SK-N-SH treated with all-trans-retinoic acid at 6 μM for 48 hours (cell line): ENCODE data around the gene COL4A1.

Experiments
- ATAC-seq: fragments of 200-7000 bp; cut with Tn5 transposase; 3 replicates; pipeline ENCODE4 v1.9.1; 2020; ENCODE audit warnings: mild to moderate bottlenecking, moderate library complexity
- ARNTL ChIP-seq: fragments of 450-650 bp; formaldehyde crosslinking; IDR thresholded peaks from 2 replicates; pipeline ENCODE4 v1.5.0; 2020; ENCODE audit warnings: low read depth, mild to moderate bottlenecking, moderate library complexity, borderline replicate concordance
- BACH2 ChIP-seq: fragments of 250-450 bp; sonication (Bioruptor Pico); IDR thresholded peaks from 2 replicates; pipeline ENCODE4 v1.9.0; 2021; ENCODE audit warnings: mild to moderate bottlenecking, borderline replicate concordance
- CREB5 ChIP-seq: fragments of 250-450 bp; sonication (Bioruptor Pico); IDR thresholded peaks from 2 replicates; pipeline ENCODE4 v1.5.1; 2020; ENCODE audit warnings: low read depth, mild to moderate bottlenecking, moderate library complexity
- CSDC2 ChIP-seq: fragments of 250-450 bp; sonication (Bioruptor Pico); IDR thresholded peaks from 2 replicates; pipeline ENCODE4 v1.5.0; 2020; ENCODE audit warnings: mild to moderate bottlenecking, moderate library complexity
- GLIS3 ChIP-seq: fragments of 250-450 bp; sonication (Bioruptor Pico); IDR thresholded peaks from 2 replicates; pipeline ENCODE4 v1.5.0; 2020; ENCODE audit warnings: mild to moderate bottlenecking, moderate library complexity
- ISL1 ChIP-seq: fragments of 250-450 bp; sonication (Bioruptor Pico); IDR thresholded peaks from 2 replicates; pipeline ENCODE4 v2.1.2; 2022; ENCODE audit warnings: mild to moderate bottlenecking, moderate library complexity
- OSR1 ChIP-seq: fragments of 250-450 bp; sonication (Bioruptor Pico); IDR thresholded peaks from 2 replicates; pipeline ENCODE4 v1.8.0; 2022; ENCODE audit warnings: moderate library complexity, mild to moderate bottlenecking, inconsistent platforms
- PATZ1 ChIP-seq: fragments of 250-450 bp; sonication (Bioruptor Pico); IDR thresholded peaks from 2 replicates; pipeline ENCODE4 v1.8.0; 2020; ENCODE audit warnings: mild to moderate bottlenecking, moderate library complexity, borderline replicate concordance
- POU6F1 ChIP-seq: fragments of 250-450 bp; sonication (Bioruptor Pico); IDR thresholded peaks from 2 replicates; pipeline ENCODE4 v1.8.0; 2021; ENCODE audit warnings: low read depth, mild to moderate bottlenecking, moderate library complexity, borderline replicate concordance
- PPARA ChIP-seq: fragments of 250-450 bp; sonication (Bioruptor Pico); IDR thresholded peaks from 2 replicates; pipeline ENCODE4 v1.5.0; 2020; ENCODE audit warnings: mild to moderate bottlenecking, borderline replicate concordance
- SNAI2 ChIP-seq: fragments of 250-450 bp; sonication (Bioruptor Pico); IDR thresholded peaks from 2 replicates; pipeline ENCODE4 v1.5.0; 2020; ENCODE audit warnings: mild to moderate bottlenecking, moderate library complexity
- TCF4 ChIP-seq: fragments of 250-450 bp; sonication (Bioruptor Pico); IDR thresholded peaks from 2 replicates; pipeline ENCODE4 v1.8.0; 2021; ENCODE audit warnings: mild to moderate bottlenecking, moderate library complexity, borderline replicate concordance
- TOX ChIP-seq: fragments of 250-450 bp; sonication (Bioruptor Pico); IDR thresholded peaks from 2 replicates; pipeline ENCODE4 v1.8.0; 2021; ENCODE audit warnings: mild to moderate bottlenecking, moderate library complexity, borderline replicate concordance
- TSHZ2 ChIP-seq: fragments of 250-450 bp; sonication (Bioruptor Pico); IDR thresholded peaks from 2 replicates; pipeline ENCODE4 v1.5.0; 2020; ENCODE audit warnings: mild to moderate bottlenecking, moderate library complexity
- ZC3H10 ChIP-seq: fragments of 250-450 bp; sonication (Bioruptor Pico); IDR thresholded peaks from 2 replicates; pipeline ENCODE4 v1.5.1; 2021; ENCODE audit warnings: mild to moderate bottlenecking, moderate library complexity
- ZFP3 ChIP-seq: fragments of 250-450 bp; sonication (Bioruptor Pico); IDR thresholded peaks from 2 replicates; pipeline ENCODE4 v1.5.0; 2020; ENCODE audit warnings: mild to moderate bottlenecking, moderate library complexity
- ZFP30 ChIP-seq: fragments of 450-650 bp; formaldehyde crosslinking; IDR thresholded peaks from 2 replicates; pipeline ENCODE4 v1.5.0; 2022; ENCODE audit warnings: mild to moderate bottlenecking, moderate library complexity
- ZNF565 ChIP-seq: fragments of 450-650 bp; formaldehyde crosslinking; conservative IDR thresholded peaks from 2 replicates; pipeline ENCODE4 v1.5.0; 2020; ENCODE audit warnings: low read depth, mild to moderate bottlenecking, moderate library complexity
- ZNF70 ChIP-seq: fragments of 450-650 bp; formaldehyde crosslinking; IDR thresholded peaks from 2 replicates; pipeline ENCODE4 v1.5.0; 2020; ENCODE audit warnings: mild to moderate bottlenecking, moderate library complexity
- ZNF8 ChIP-seq: fragments of 450-650 bp; formaldehyde crosslinking; IDR thresholded peaks from 2 replicates; pipeline ENCODE4 v1.5.0; 2020; ENCODE audit warnings: mild to moderate bottlenecking, moderate library complexity

Gene COL4A1

GRCh38 chr13:110220471-110220870, 86.5 kb downstream of the COL4A1 start:
- ATAC-seq = no peak
- TF ChIP-seq CSDC2 (CRISPR knock-in tag) (no peak), TCF4 (no peak), OSR1 (no peak), ZFP3 (CRISPR knock-in tag) (no peak), TOX (CRISPR knock-in tag) (no peak), ZFP30 (CRISPR knock-in tag) (no peak), BACH2 (no peak), ZNF565 (no peak), GLIS3 (CRISPR knock-in tag) (no peak), PPARA (CRISPR knock-in tag) (no peak), ZNF70 (CRISPR knock-in tag) (no peak)

GRCh38 chr13:110218581-110219201, 88.3 kb downstream of the COL4A1 start:
- TF ChIP-seq CREB5 (CRISPR knock-in tag) = no peak
- no peak for TF ChIP-seq PATZ1 (CRISPR knock-in tag)
- TF ChIP-seq OSR1 = no peak
- no peak for TF ChIP-seq ARNTL (CRISPR knock-in tag)
- TF ChIP-seq CSDC2 (CRISPR knock-in tag) = no peak
- TF ChIP-seq ISL1 (CRISPR knock-in tag) = no peak
- no peak for TF ChIP-seq ZFP3 (CRISPR knock-in tag)
- TF ChIP-seq TOX (CRISPR knock-in tag) = no peak
- no peak for TF ChIP-seq TCF4
- no peak for TF ChIP-seq ZFP30 (CRISPR knock-in tag)
- TF ChIP-seq ZC3H10 (CRISPR knock-in tag) = no peak
- no peak for TF ChIP-seq GLIS3 (CRISPR knock-in tag)
- no peak for TF ChIP-seq ZNF8 (CRISPR knock-in tag)
- no peak for TF ChIP-seq POU6F1 (CRISPR knock-in tag)
- TF ChIP-seq SNAI2 (CRISPR knock-in tag) = no peak
- TF ChIP-seq TSHZ2 (CRISPR knock-in tag) = no peak
- no peak for TF ChIP-seq PPARA (CRISPR knock-in tag)
- ATAC-seq = no peak

- no peak for TF ChIP-seq ZFP3 (CRISPR knock-in tag)
- ATAC-seq = no peak
Measured at GRCh38 chr13:110217811-110218210, 89.1 kb downstream of the COL4A1 start.

- no peak for ATAC-seq
- TF ChIP-seq BACH2 (no peak), ARNTL (CRISPR knock-in tag) (no peak), ZFP3 (CRISPR knock-in tag) (no peak), CSDC2 (CRISPR knock-in tag) (no peak), OSR1 (no peak), PATZ1 (CRISPR knock-in tag) (no peak), ISL1 (CRISPR knock-in tag) (no peak), ZNF565 (no peak), POU6F1 (CRISPR knock-in tag) (no peak), SNAI2 (CRISPR knock-in tag) (no peak), TCF4 (no peak), TSHZ2 (CRISPR knock-in tag) (no peak)
Measured at GRCh38 chr13:110217085-110217484, 89.9 kb downstream of the COL4A1 start.
